ENCODE results near the gene ITIH2.
"Not testable (repeated sequence)": the region's sequence is repeated elsewhere in the genome, so short reads cannot be mapped to it uniquely, and the experiment has no call there.

Gene ITIH2

GRCh38 chr10:7703140-7703539 lies at the start of gene ITIH2:
ITIH2 (plus strand) TSS chr10:7703316; CDS start chr10:7703435, 119 bp downstream.
- no peak for DNase-seq (ENCODE audit: low read depth)

- not testable (repeated sequence) for DNase-seq (ENCODE audit: low read depth)
Observed at GRCh38 chr10:7657079-7657478, 46.0 kb upstream of the ITIH2 start.

GRCh38 chr10:7657552-7657951 lies 45.6 kb upstream of the ITIH2 start:
- DNase-seq (ENCODE audit: low read depth): no peak

GRCh38 chr10:7659560-7659959 lies 43.6 kb upstream of the ITIH2 start:
- peak; percentile 3 for DNase-seq (ENCODE audit: low read depth)

GRCh38 chr10:7662522-7662921 lies 40.6 kb upstream of the ITIH2 start:
- DNase-seq (ENCODE audit: low read depth): no peak

- no peak for DNase-seq (ENCODE audit: low read depth)
Observed at GRCh38 chr10:7664707-7665106, 38.4 kb upstream of the ITIH2 start.

- DNase-seq (ENCODE audit: low read depth): no peak
Observed at GRCh38 chr10:7665767-7666166, 37.3 kb upstream of the ITIH2 start.

- no peak for DNase-seq (ENCODE audit: low read depth)
Observed at GRCh38 chr10:7666253-7667023, 36.7 kb upstream of the ITIH2 start, which contains the start of gene ITIH5. ITIH5 (minus strand) TSS chr10:7666966; CDS start chr10:7666892, 74 bp downstream.

GRCh38 chr10:7667262-7668141 lies 35.6 kb upstream of the ITIH2 start:
- DNase-seq (ENCODE audit: low read depth): no peak

- no peak for DNase-seq (ENCODE audit: low read depth)
Observed at GRCh38 chr10:7670157-7670556, 33.0 kb upstream of the ITIH2 start.

GRCh38 chr10:7672341-7673134 lies 30.6 kb upstream of the ITIH2 start:
- no peak for DNase-seq (ENCODE audit: low read depth)

GRCh38 chr10:7679256-7679655 lies 23.9 kb upstream of the ITIH2 start:
- DNase-seq (ENCODE audit: low read depth): no peak

- DNase-seq (ENCODE audit: low read depth): not testable (repeated sequence)
Observed at GRCh38 chr10:7680078-7680477, 23.0 kb upstream of the ITIH2 start.

GRCh38 chr10:7686351-7687171 lies 16.6 kb upstream of the ITIH2 start:
- no peak for DNase-seq (ENCODE audit: low read depth)

- peak; percentile 40 for DNase-seq (ENCODE audit: low read depth)
Observed at GRCh38 chr10:7687228-7687907, 15.7 kb upstream of the ITIH2 start.

- no peak for DNase-seq (ENCODE audit: low read depth)
Observed at GRCh38 chr10:7689591-7689990, 13.5 kb upstream of the ITIH2 start.

GRCh38 chr10:7690885-7691597 lies 12.1 kb upstream of the ITIH2 start:
- DNase-seq (ENCODE audit: low read depth): not testable (repeated sequence)

GRCh38 chr10:7692368-7692767 lies 10.7 kb upstream of the ITIH2 start:
- not testable (repeated sequence) for DNase-seq (ENCODE audit: low read depth)

GRCh38 chr10:7693194-7693593 lies 9.9 kb upstream of the ITIH2 start:
- DNase-seq (ENCODE audit: low read depth): not testable (repeated sequence)

- DNase-seq (ENCODE audit: low read depth): no peak
Observed at GRCh38 chr10:7696545-7696944, 6.6 kb upstream of the ITIH2 start.

Measured in HS-27A (cell line).